ENCODE data around the gene CMYA5. TPM values are rescaled to one million over a fixed set of nuclear protein-coding genes. Genes with fewer than 3 reads are reported as not detected.

Gene CMYA5
- total and polyA plus RNA-seq, 2 of the 4 experiments (the other 2 are of a cell fraction), result 0.39 to 0.90 TPM

DNA sequence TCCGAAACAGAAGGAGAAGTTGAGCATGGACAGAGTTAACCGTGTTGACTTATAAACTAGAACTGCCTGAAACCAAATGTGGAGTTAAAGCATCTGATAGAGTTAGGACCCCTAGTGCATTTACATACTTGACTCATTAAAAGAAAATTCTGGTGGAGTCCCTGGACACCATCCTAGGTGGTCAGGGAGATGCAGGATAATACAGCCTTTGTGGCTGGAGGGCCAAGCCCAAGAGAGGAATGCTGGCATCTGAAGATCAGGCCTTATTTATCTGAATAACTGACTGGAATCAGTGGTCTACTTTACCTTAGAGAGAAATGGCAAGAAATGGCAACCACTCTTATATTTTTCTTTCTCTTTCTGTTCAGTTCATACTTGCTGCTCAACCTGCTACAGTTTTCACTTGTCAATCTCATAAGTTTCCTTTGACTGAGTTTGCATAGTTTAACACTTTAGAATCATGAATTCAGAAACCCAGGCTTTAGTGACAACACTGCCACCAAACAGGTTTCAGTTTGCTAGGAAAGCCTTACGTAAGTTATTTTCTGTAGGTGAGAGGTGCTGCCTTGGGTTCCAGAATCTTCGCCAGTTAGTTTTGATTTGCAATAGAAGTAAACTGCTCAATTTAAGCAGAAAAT is 10.2 kb downstream of the CMYA5 start:
- no CpG with 5 or more reads among the region's 4 CpGs for WGBS, 2 experiments (ENCODE audit: extremely low coverage in 2 of 2, insufficient read length in 1 of 2)
- H3K9ac ChIP-seq (ENCODE audit: low read depth, low read length), result no peak overlapping the region
- H4K5ac ChIP-seq (ENCODE audit: low read depth, low read length), result no peak overlapping the region
- H2BK120ac ChIP-seq (ENCODE audit: low read depth, low read length), result no peak overlapping the region
- no peaks in the 10 kb centered on the region for H3K79me1 ChIP-seq (ENCODE audit: low read depth in 1 of 2, low read length in 2 of 2)
- no peak overlapping the region for H2BK5ac ChIP-seq (ENCODE audit: low read depth, low read length, poor library complexity, severe bottlenecking)
- no peak overlapping the region for H2BK15ac ChIP-seq (ENCODE audit: low read depth, low read length)
- H4K91ac ChIP-seq (ENCODE audit: insufficient read depth, low read depth, low read length), result no peak overlapping the region
- no peak overlapping the region for H4K8ac ChIP-seq (ENCODE audit: low read depth in 2 of 2, low read length in 2 of 2)
- no peak overlapping the region for H3K18ac ChIP-seq (ENCODE audit: low read depth, low read length)
- no peak overlapping the region for H3K4me3 ChIP-seq (ENCODE audit: insufficient read depth, low read depth, low read length)
- no peaks in the 10 kb centered on the region for H4K20me1 ChIP-seq (ENCODE audit: insufficient read depth, low read length)
- intact Hi-C loops (cut with micrococcal nuclease), result loop anchor here (5.0 kb wide), 1 partner anchor 217 kb away; no protein-coding TSS in a partner anchor
- peaks cover 2% of the 10 kb centered on the region; the same call in 1 of the 2 replicates for H3K4me1 ChIP-seq (ENCODE audit: control insufficient read depth, insufficient read depth, low read length)
- no TSS peak for BruUV-seq (replicated peaks)
- H3K9me1 ChIP-seq (ENCODE audit: insufficient read depth, low read length), result no peaks in the 10 kb centered on the region
- CTCF ChIA-PET, result no interaction called here
- H3K14ac ChIP-seq (replicated peaks; ENCODE audit: low read depth, low read length), result no peak overlapping the region
- no peaks in the 10 kb centered on the region for H3K27me3 ChIP-seq (ENCODE audit: control insufficient read depth, insufficient read depth, low read length)
- DNase-seq, result no peak
- no peak overlapping the region for H2AK5ac ChIP-seq (ENCODE audit: low read depth, low read length)
- H3K27ac ChIP-seq (ENCODE audit: insufficient read depth, low read length), result no peak overlapping the region
- in situ Hi-C loops (cut with MboI; ENCODE audit: low sequenced_read_pairs), result no loop called here
- no peak for ATAC-seq (ENCODE audit: low read depth)
- dilution Hi-C loops (cut with HindIII; ENCODE audit: low sequenced_read_pairs, unreplicated experiment), result no loop called here
- H3K56ac ChIP-seq (ENCODE audit: extremely low read depth, insufficient read depth, low read length), result no peak overlapping the region
- TF ChIP-seq ELK1 (IDR thresholded peaks at IDR 0.05; ENCODE audit: borderline replicate concordance, low read depth, low read length) (no peak), POLR2A (IDR thresholded peaks at IDR 0.05; ENCODE audit: low read depth, low read length) (no peak), MXI1 (IDR thresholded peaks at IDR 0.05; ENCODE audit: borderline replicate concordance, low read depth, low read length) (no peak), RFX5 (IDR thresholded peaks at IDR 0.05; ENCODE audit: low read depth, low read length) (no peak), MAFK (IDR thresholded peaks at IDR 0.05; ENCODE audit: low read depth, low read length) (no peak), FOS (IDR thresholded peaks at IDR 0.05; ENCODE audit: low read depth, low read length) (no peak), CEBPB (IDR thresholded peaks at IDR 0.05; ENCODE audit: low read depth, low read length) (no peak)
- TF ChIP-seq, protein P1, sequence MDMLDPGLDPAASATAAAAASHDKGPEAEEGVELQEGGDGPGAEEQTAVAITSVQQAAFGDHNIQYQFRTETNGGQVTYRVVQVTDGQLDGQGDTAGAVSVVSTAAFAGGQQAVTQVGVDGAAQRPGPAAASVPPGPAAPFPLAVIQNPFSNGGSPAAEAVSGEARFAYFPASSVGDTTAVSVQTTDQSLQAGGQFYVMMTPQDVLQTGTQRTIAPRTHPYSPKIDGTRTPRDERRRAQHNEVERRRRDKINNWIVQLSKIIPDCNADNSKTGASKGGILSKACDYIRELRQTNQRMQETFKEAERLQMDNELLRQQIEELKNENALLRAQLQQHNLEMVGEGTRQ (IDR thresholded peaks at IDR 0.05; ENCODE audit: low read depth, low read length), result no peak
- no peak overlapping the region for H3K4me2 ChIP-seq (ENCODE audit: low read depth, low read length)
- no peaks in the 10 kb centered on the region for H3K9me3 ChIP-seq (ENCODE audit: control insufficient read depth, insufficient read depth, low read length)
- H3K23ac ChIP-seq (ENCODE audit: low read depth, low read length), result no peak overlapping the region
- no peak overlapping the region for H2AK9ac ChIP-seq (replicated peaks; ENCODE audit: low read depth, low read length, poor library complexity)
- no peak overlapping the region for H2AFZ ChIP-seq (replicated peaks; ENCODE audit: low read length, poor library complexity)
- H2BK20ac ChIP-seq (ENCODE audit: low read depth, low read length), result no peak overlapping the region
- H3K36me3 ChIP-seq (ENCODE audit: control insufficient read depth, insufficient read depth, low read length), result no peaks in the 10 kb centered on the region
- POLR2A ChIA-PET (ENCODE audit: unreplicated experiment), result no interaction called here
- H3K4ac ChIP-seq (ENCODE audit: low read depth, low read length), result no peak overlapping the region
